K562 (cell line): ENCODE results near the gene P2RY6. TPM values are rescaled to one million over a fixed set of nuclear protein-coding genes. Genes with fewer than 3 reads are reported as not detected.

Experiments used
- ATAC-seq: fragments of 200-7000 bp; cut with Tn5 transposase; 3 replicates; pipeline ENCODE4 v1.9.1; 2020; ENCODE audit warnings: moderate library complexity
- BruUV-seq: library from RNA; stranded (reverse); fragments of 400-500 nt; replicated peaks from 2 replicates; lab custom pipeline; 2021; lab: Mats Ljungman, UMichigan
- CTCF ChIA-PET: fragments of 300-600 bp; formaldehyde crosslinking; extraction: SDS; loops from one replicate; lab custom pipeline; 2021; ENCODE audit warnings: low intra/inter-chr PET ratio; lab: Yijun Ruan, JAX
- POLR2A ChIA-PET: fragments of 300-600, 350-650 bp; sonication (Branson Sonifier 250); formaldehyde crosslinking; extraction: SDS; loops from one replicate; lab custom pipeline; 2021; ENCODE audit warnings: antibody characterized with exemption, inconsistent platforms; lab: Yijun Ruan, JAX
- DNase-seq, 4 experiments: peaks; one replicate each; pipeline versions ENCODE4 v3.0.0 to v3.0.0-alpha.2; 2011 to 2018; ENCODE audit warnings: low spot score in 3 of 4, mixed read lengths in 3 of 4; ENCODE audit errors: extremely low read depth in 1 of 4
- FAIRE-seq: peaks from 2 replicates; lab custom pipeline; 2011; peaks lifted over from hg19 to GRCh38; lab: Jason Lieb, UNC
- H2AFZ ChIP-seq: 2 replicates; pipeline ENCODE4 v1.6.0; 2011; ENCODE audit warnings: low read depth, low read length, control low read depth, inconsistent platforms
- H3K27ac ChIP-seq: fragments of 200-600 bp; 3 replicates; pipeline ENCODE4 v1.8.0; 2011; ENCODE audit warnings: low read depth, mild to moderate bottlenecking, control low read depth, inconsistent platforms, low read length, moderate library complexity, mixed read lengths; ENCODE audit errors: extremely low read depth
- H3K27me3 ChIP-seq, 2 experiments: fragments of 300-600 bp in 1 of 2; 2 replicates in 1 of 2; 3 replicates in 1 of 2; pipeline versions ENCODE4 v1.6.0 to v1.8.0; 2011; ENCODE audit warnings: inconsistent platforms in 2 of 2, low read length in 2 of 2, mild to moderate bottlenecking in 1 of 2, mixed read lengths in 1 of 2, moderate library complexity in 1 of 2; ENCODE audit not compliant: control insufficient read depth in 2 of 2, insufficient read depth in 2 of 2
- H3K36me3 ChIP-seq: fragments of 300-600 bp; 3 replicates; pipeline ENCODE4 v1.8.0; 2011; ENCODE audit warnings: mild to moderate bottlenecking, low read length, inconsistent platforms; ENCODE audit not compliant: control insufficient read depth, insufficient read depth
- H3K4me1 ChIP-seq, 2 experiments: fragments of 200-600 bp in 1 of 2; replicated peaks in 1 of 2; 2 replicates in 1 of 2; 3 replicates in 1 of 2; pipeline versions ENCODE4 v1.5.1 to v1.8.0; 2011; ENCODE audit warnings: inconsistent platforms in 2 of 2, low read length in 2 of 2, mild to moderate bottlenecking in 1 of 2, mixed read lengths in 1 of 2, moderate library complexity in 1 of 2; ENCODE audit not compliant: control insufficient read depth in 2 of 2, insufficient read depth in 2 of 2
- H3K4me2 ChIP-seq: 2 replicates; pipeline ENCODE4 v1.6.1; 2011; ENCODE audit warnings: low read length, control low read depth, inconsistent platforms, mixed read lengths; ENCODE audit not compliant: insufficient read depth
- H3K4me3 ChIP-seq: fragments of 200-600 bp; sonication (generic), shearing (Covaris generic); 2 replicates; pipeline ENCODE4 v1.5.1; 2016; ENCODE audit warnings: control low read depth, inconsistent platforms
- H3K79me2 ChIP-seq: fragments of 200-600 bp; 3 replicates; pipeline ENCODE4 v1.8.0; 2011; ENCODE audit warnings: low read length, inconsistent platforms; ENCODE audit not compliant: control insufficient read depth, insufficient read depth
- H3K9ac ChIP-seq, 2 experiments: 2 replicates each; pipeline versions ENCODE4 v1.6.0 to v1.6.1; 2011; ENCODE audit warnings: low read depth in 2 of 2, low read length in 2 of 2, control low read depth in 1 of 2, inconsistent platforms in 1 of 2, mild to moderate bottlenecking in 1 of 2, mixed read lengths in 1 of 2; ENCODE audit not compliant: insufficient read depth in 1 of 2
- H3K9me1 ChIP-seq: one replicate; pipeline ENCODE4 v1.6.0; 2011; ENCODE audit warnings: inconsistent platforms, mild to moderate bottlenecking, low read length, moderate library complexity; ENCODE audit not compliant: control insufficient read depth, insufficient read depth
- H3K9me3 ChIP-seq: replicated peaks from 2 replicates; pipeline ENCODE4 v1.5.1; 2011; ENCODE audit warnings: low read depth, low read length, inconsistent platforms; ENCODE audit not compliant: control insufficient read depth, insufficient read depth
- H4K20me1 ChIP-seq: replicated peaks from 2 replicates; pipeline ENCODE4 v1.6.1; 2011; ENCODE audit warnings: low read length, inconsistent platforms, mixed read lengths; ENCODE audit not compliant: control insufficient read depth, insufficient read depth
- ADNP ChIP-seq: fragments of 200-800 bp; sonication (Bioruptor generic); IDR thresholded peaks from 2 replicates; pipeline ENCODE4 v1.6.1; 2016; ENCODE audit warnings: missing genetic modification characterization, missing compliant biosample characterization
- DEAF1 ChIP-seq: fragments of 450-650 bp; formaldehyde crosslinking; IDR thresholded peaks from 2 replicates; pipeline ENCODE4 v1.4.0; 2020; ENCODE audit warnings: mild to moderate bottlenecking, moderate library complexity
- HES1 ChIP-seq: fragments of 450-650 bp; IDR thresholded peaks from 2 replicates; pipeline ENCODE4 v1.6.1; 2016; ENCODE audit warnings: low read depth, mild to moderate bottlenecking, moderate library complexity
- HNRNPH1 ChIP-seq: fragments of 200-400 bp; formaldehyde crosslinking; optimal IDR thresholded peaks from 2 replicates; pipeline ENCODE3; 2017; ENCODE audit warnings: low read depth, mild to moderate bottlenecking, low read length, moderate library complexity
- IFI16 ChIP-seq: fragments of 250-450 bp; sonication (Bioruptor Pico); IDR thresholded peaks from 2 replicates; pipeline ENCODE4 v2.1.2; 2022; ENCODE audit warnings: mild to moderate bottlenecking, inconsistent platforms
- ILK ChIP-seq: fragments of 450-650 bp; IDR thresholded peaks from 2 replicates; pipeline ENCODE4 v1.6.1; 2016; ENCODE audit warnings: missing genetic modification characterization, low read depth, mild to moderate bottlenecking, missing compliant biosample characterization, moderate library complexity, borderline replicate concordance
- KLF16 ChIP-seq: IDR thresholded peaks from 2 replicates; pipeline ENCODE4 v1.6.1; 2016; ENCODE audit warnings: antibody characterized with exemption
- MBD2 ChIP-seq: sonication (generic); IDR thresholded peaks from 2 replicates; pipeline ENCODE4 v1.6.1; 2016; ENCODE audit warnings: low read depth, borderline replicate concordance
- NFATC3 ChIP-seq: fragments of 450-650 bp; IDR thresholded peaks from 2 replicates; pipeline ENCODE4 v1.6.1; 2017; ENCODE audit warnings: mild to moderate bottlenecking
- NRF1 ChIP-seq, 2 experiments: fragments of 450-650 bp; IDR thresholded peaks in 1 of 2; conservative IDR thresholded peaks in 1 of 2; 2 replicates each; pipeline ENCODE4 v1.6.1; 2014; ENCODE audit warnings: mild to moderate bottlenecking in 2 of 2
- RB1 ChIP-seq: fragments of 450-650 bp; IDR thresholded peaks from 2 replicates; pipeline ENCODE4 v1.6.1; 2017; ENCODE audit warnings: low read depth, mild to moderate bottlenecking
- SNRNP70 ChIP-seq: fragments of 200-400 bp; formaldehyde crosslinking; optimal IDR thresholded peaks from 2 replicates; pipeline ENCODE3; 2017; ENCODE audit warnings: low read depth, low read length
- STAG1 ChIP-seq: sonication (generic); formaldehyde crosslinking; IDR thresholded peaks from 2 replicates; pipeline ENCODE4 v1.5.0; 2020; ENCODE audit warnings: missing genetic modification reagents, borderline replicate concordance
- TEAD2 ChIP-seq: fragments of 450-650 bp; IDR thresholded peaks from 2 replicates; pipeline ENCODE4 v1.6.1; 2016; ENCODE audit warnings: missing genetic modification characterization, control low read depth, missing compliant biosample characterization
- VEZF1 ChIP-seq: fragments of 200-800 bp; sonication (Bioruptor generic); IDR thresholded peaks from 2 replicates; pipeline ENCODE4 v1.6.1; 2017; ENCODE audit warnings: missing genetic modification characterization, missing compliant biosample characterization
- XRCC5 ChIP-seq: fragments of 200-400 bp; formaldehyde crosslinking; IDR thresholded peaks from 2 replicates; pipeline ENCODE4 v1.6.1; 2017; ENCODE audit warnings: low read depth, mild to moderate bottlenecking, low read length
- ZKSCAN3 ChIP-seq: fragments of 250-450 bp; sonication (Bioruptor Pico); IDR thresholded peaks from 2 replicates; pipeline ENCODE4 v1.4.0; 2020
- ZNF140 ChIP-seq: fragments of 250-450 bp; sonication (Bioruptor Pico); IDR thresholded peaks from 2 replicates; pipeline ENCODE4 v1.8.0; 2021; ENCODE audit warnings: moderate library complexity, mild to moderate bottlenecking, inconsistent platforms
- ZNF274 ChIP-seq: IDR thresholded peaks from 2 replicates; pipeline ENCODE4 v1.6.1; 2011; ENCODE audit warnings: low read depth, mild to moderate bottlenecking, low read length, moderate library complexity, borderline replicate concordance
- WGBS: fragments of 100-300 bp; shearing (Covaris generic); methylation state at CpG from one replicate; pipeline ENCODE4 v1.1.6; 2016; ENCODE audit warnings: low coverage, mixed read lengths; ENCODE audit not compliant: insufficient coverage; ENCODE audit errors: missing lambda C conversion rate; 5-methylcytosine and 5-hydroxymethylcytosine counted together
- in situ Hi-C: fragments of 300-500 bp; cut with MboI; formaldehyde crosslinking; loops from 4 replicates; pipeline ENCODE4 v1.15.0; 2018; ENCODE audit warnings: inconsistent platforms, mixed read lengths
- intact Hi-C: fragments of 100-400 bp; cut with micrococcal nuclease; formaldehyde crosslinking; loops from 2 replicates; pipeline ENCODE4 v1.14.2; 2022
- polyA plus RNA-seq, 8 experiments: library from polyadenylated mRNA; depleted of rRNA in 4 of 8; stranded (reverse) in 5 of 8; unstranded in 3 of 8; fragments of >200 nt; fragmentation: Nextera tagmentation in 2 of 8; fragmentation: Illumina TruSeq in 1 of 8; extraction: Ambion mirVana in 2 of 8; extraction: Trizol in 1 of 8; gene quantifications; 2 replicates each; pipeline versions ENCODE4 v1.2.1 to v1.2.3, GENCODE V29; 2011 to 2014; ENCODE audit warnings: inconsistent platforms in 1 of 8, missing spikeins in 1 of 8
- total RNA-seq, 7 experiments: library from RNA; depleted of rRNA in 6 of 7; stranded (reverse); fragments of >200 nt in 6 of 7; fragmentation: Illumina TruSeq in 2 of 7; extraction: Trizol in 2 of 7; gene quantifications; 2 replicates each; pipeline versions ENCODE4 v1.2.1 to v1.2.3, GENCODE V29; 2011 to 2021; ENCODE audit warnings: low replicate concordance in 1 of 7

Gene P2RY6
- total and polyA plus RNA-seq, 9 of the 15 experiments (the other 6 are each of a cell fraction or from before 2014, with no cell fraction given): not detected

- FAIRE-seq (peak; percentile 92), ATAC-seq (peak; percentile 85), DNase-seq (peak; percentile 80 to 92 (median 90))
- BruUV-seq: no TSS peak
- Histone ChIP-seq H3K9ac (peak overlapping the region; percentile 54 to 80), H3K4me2 (peak overlapping the region; percentile 69), H3K79me2 (no peaks in the 10 kb centered on the region), H2AFZ (peak overlapping the region; percentile 98), H3K27ac (peak overlapping the region; percentile 44), H4K20me1 (no peaks in the 10 kb centered on the region; the same call in 1 of the 2 replicates), H3K27me3 (peaks cover 0 to 4% of the 10 kb centered on the region in 2 experiments; a peak in 1 of 5 replicates), H3K4me3 (no peak overlapping the region), H3K36me3 (no peaks in the 10 kb centered on the region), H3K9me1 (peaks cover 5% of the 10 kb centered on the region), H3K9me3 (no peaks in the 10 kb centered on the region), H3K4me1 (peaks cover 19 to 20% of the 10 kb centered on the region in 2 experiments; a peak in 4 of 5 replicates)
- intact Hi-C loops (loop anchor here (1.0 to 5.0 kb wide), 3 partner anchors 47 to 457 kb away; no protein-coding TSS in a partner anchor), in situ Hi-C loops (no loop called here)
- ChIA-PET CTCF (interaction anchor here (0.6 to 2.4 kb wide), 7 partner anchors 53 to 704 kb away, joined by 3 to 9 read pairs (median 3); no protein-coding TSS in a partner anchor), POLR2A (interaction anchor here (1.0 kb wide), 1 partner anchor 110 kb away, joined by 3 read pairs; no protein-coding TSS in a partner anchor)
- WGBS: 10% methylated on average over 17 of the region's 17 CpGs
- TF ChIP-seq ZNF274 (no peak), MBD2 (no peak), TEAD2 (tag) (no peak), HES1 (no peak), RB1 (peak; percentile 62; the same call in 1 of the 2 replicates), VEZF1 (CRISPR knock-in tag) (peak; percentile 77), DEAF1 (CRISPR knock-in tag) (peak; percentile 48; the same call in 1 of the 2 replicates), HNRNPH1 (no peak), NFATC3 (no peak), STAG1 (CRISPR knock-in tag) (peak; percentile 88), NRF1 (conservative IDR thresholded peaks at IDR 0.05 in 1 of 2, IDR thresholded peaks at IDR 0.05 in 1 of 2) (peak in 1 of 2 experiments; percentile 31; a peak in 1 of 4 replicates), ZKSCAN3 (CRISPR knock-in tag) (no peak), ILK (tag) (no peak), KLF16 (0 out of 2 replicates have a peak, but pooled peaks have one; percentile 21), ZNF140 (CRISPR knock-in tag) (no peak), XRCC5 (peak; percentile 16; the same call in 1 of the 2 replicates), IFI16 (CRISPR knock-in tag) (no peak), ADNP (tag) (peak; percentile 7; the same call in 1 of the 2 replicates), SNRNP70 (no peak)
These were observed 17.0 kb downstream of the P2RY6 start for GRCh38 chr11:73288873-73289707.
